DOHH2 (cell line): ENCODE measurements around the gene SRGAP1.

Experiments
- H3F3A ChIP-seq: fragments of 200-600 bp; sonication (generic), shearing (Covaris generic); 2 replicates; pipeline ENCODE4 v1.6.0; 2016; ENCODE audit warnings: antibody characterized with exemption, mild to moderate bottlenecking; ENCODE audit not compliant: control insufficient read depth, insufficient read depth
- H3K27ac ChIP-seq: fragments of 200-600 bp; sonication (generic); 2 replicates; pipeline ENCODE4 v1.5.1; 2014; ENCODE audit warnings: low read depth, mild to moderate bottlenecking, low read length, moderate library complexity
- H3K27me3 ChIP-seq: fragments of 200-600 bp; sonication (generic); 2 replicates; pipeline ENCODE4 v1.6.1; 2014; ENCODE audit warnings: mild to moderate bottlenecking, low read length, mixed read lengths; ENCODE audit not compliant: control insufficient read depth
- H3K36me3 ChIP-seq: fragments of 200-600 bp; sonication (generic); 2 replicates; pipeline ENCODE4 v1.6.1; 2014; ENCODE audit warnings: mild to moderate bottlenecking, low read length, moderate library complexity, mixed read lengths; ENCODE audit not compliant: control insufficient read depth
- H3K4me1 ChIP-seq: fragments of 200-600 bp; sonication (generic); 2 replicates; pipeline ENCODE4 v1.6.1; 2014; ENCODE audit warnings: mild to moderate bottlenecking, low read length, mixed read lengths; ENCODE audit not compliant: control insufficient read depth
- H3K4me2 ChIP-seq: fragments of 200-600 bp; sonication (generic); 2 replicates; pipeline ENCODE4 v1.6.0; 2014; ENCODE audit warnings: mild to moderate bottlenecking, low read length, moderate library complexity
- H3K4me3 ChIP-seq: fragments of 200-600 bp; sonication (generic); 2 replicates; pipeline ENCODE4 v1.5.1; 2014; ENCODE audit warnings: mild to moderate bottlenecking, low read length, mixed read lengths
- H3K79me2 ChIP-seq: fragments of 200-600 bp; sonication (generic); 2 replicates; pipeline ENCODE4 v1.6.1; 2014; ENCODE audit warnings: mild to moderate bottlenecking, low read length, mixed read lengths; ENCODE audit not compliant: control insufficient read depth
- H3K9me2 ChIP-seq: fragments of 200-600 bp; sonication (generic); replicated peaks from 2 replicates; pipeline ENCODE4 v1.6.1; 2014; ENCODE audit warnings: mild to moderate bottlenecking, low read length, mixed read lengths; ENCODE audit not compliant: control insufficient read depth
- H3K9me3 ChIP-seq: fragments of 200-600 bp; sonication (generic); 2 replicates; pipeline ENCODE4 v1.6.1; 2014; ENCODE audit warnings: antibody characterized with exemption, low read length, mixed read lengths; ENCODE audit not compliant: control insufficient read depth, insufficient read depth
- H4K20me1 ChIP-seq: fragments of 200-600 bp; sonication (generic); 2 replicates; pipeline ENCODE4 v1.6.0; 2014; ENCODE audit warnings: low read depth, mild to moderate bottlenecking, antibody characterized with exemption, low read length, moderate library complexity; ENCODE audit not compliant: control insufficient read depth, insufficient read depth
- EZH2phosphoT487 ChIP-seq: fragments of 200-600 bp; sonication (generic); IDR thresholded peaks from 2 replicates; pipeline ENCODE4 v1.6.1; 2017; ENCODE audit warnings: borderline replicate concordance, mild to moderate bottlenecking, antibody characterized with exemption, low read length, moderate library complexity, mixed read lengths
- TF ChIP-seq, protein P1 (sequence below): fragments of 200-600 bp; sonication (generic); IDR thresholded peaks from one replicate; pipeline ENCODE4 v1.5.1; 2014; ENCODE audit warnings: antibody characterized with exemption, mild to moderate bottlenecking, low read depth, low read length; ENCODE audit not compliant: poor library complexity, severe bottlenecking

Gene SRGAP1

DNA sequence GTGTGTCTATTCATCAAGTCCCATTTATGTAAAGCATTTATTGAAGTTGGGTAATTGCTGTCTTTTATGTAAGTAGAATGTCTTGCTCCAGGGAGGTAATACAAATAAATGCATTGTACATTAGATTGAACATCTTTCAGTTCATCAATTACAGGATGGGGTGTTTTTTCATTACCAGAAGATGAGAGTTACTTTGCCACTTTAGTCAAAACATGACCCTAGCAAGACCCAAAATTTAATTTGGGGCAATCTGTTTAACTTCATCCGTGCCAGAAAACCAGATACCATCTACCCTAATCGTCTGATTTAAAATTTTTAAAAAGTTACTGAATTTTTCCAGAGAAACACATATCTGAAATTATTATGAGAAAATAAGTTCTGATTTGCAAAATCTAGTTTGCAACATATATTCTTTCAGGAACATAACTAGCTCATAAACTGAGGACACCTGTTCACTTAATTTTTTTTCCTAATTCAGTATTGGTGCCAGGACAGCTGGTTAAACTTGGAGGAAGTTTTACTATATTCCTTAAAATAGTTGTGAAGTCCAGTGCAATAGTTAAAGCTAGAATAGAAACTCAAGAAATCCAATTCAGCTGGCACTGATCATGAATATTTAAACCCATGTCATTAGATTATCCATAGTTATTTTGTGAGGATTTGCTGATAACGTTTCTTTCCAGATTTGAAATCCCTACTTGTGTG lies 114.5 kb downstream of the SRGAP1 start:
- Histone ChIP-seq H4K20me1 (no peaks in the 10 kb centered on the region), H3K4me1 (peaks cover 3% of the 10 kb centered on the region), H3K27me3 (no peaks in the 10 kb centered on the region), H3K9me2 (no peaks in the 10 kb centered on the region), H3K4me3 (no peak overlapping the region), H3F3A (no peaks in the 10 kb centered on the region), H3K9me3 (no peaks in the 10 kb centered on the region), H3K4me2 (no peak overlapping the region), H3K27ac (no peak overlapping the region), H3K79me2 (no peaks in the 10 kb centered on the region), H3K36me3 (no peaks in the 10 kb centered on the region)
- no peak for TF ChIP-seq EZH2phosphoT487
- TF ChIP-seq, protein P1, sequence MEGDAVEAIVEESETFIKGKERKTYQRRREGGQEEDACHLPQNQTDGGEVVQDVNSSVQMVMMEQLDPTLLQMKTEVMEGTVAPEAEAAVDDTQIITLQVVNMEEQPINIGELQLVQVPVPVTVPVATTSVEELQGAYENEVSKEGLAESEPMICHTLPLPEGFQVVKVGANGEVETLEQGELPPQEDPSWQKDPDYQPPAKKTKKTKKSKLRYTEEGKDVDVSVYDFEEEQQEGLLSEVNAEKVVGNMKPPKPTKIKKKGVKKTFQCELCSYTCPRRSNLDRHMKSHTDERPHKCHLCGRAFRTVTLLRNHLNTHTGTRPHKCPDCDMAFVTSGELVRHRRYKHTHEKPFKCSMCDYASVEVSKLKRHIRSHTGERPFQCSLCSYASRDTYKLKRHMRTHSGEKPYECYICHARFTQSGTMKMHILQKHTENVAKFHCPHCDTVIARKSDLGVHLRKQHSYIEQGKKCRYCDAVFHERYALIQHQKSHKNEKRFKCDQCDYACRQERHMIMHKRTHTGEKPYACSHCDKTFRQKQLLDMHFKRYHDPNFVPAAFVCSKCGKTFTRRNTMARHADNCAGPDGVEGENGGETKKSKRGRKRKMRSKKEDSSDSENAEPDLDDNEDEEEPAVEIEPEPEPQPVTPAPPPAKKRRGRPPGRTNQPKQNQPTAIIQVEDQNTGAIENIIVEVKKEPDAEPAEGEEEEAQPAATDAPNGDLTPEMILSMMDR: no peak

DNA sequence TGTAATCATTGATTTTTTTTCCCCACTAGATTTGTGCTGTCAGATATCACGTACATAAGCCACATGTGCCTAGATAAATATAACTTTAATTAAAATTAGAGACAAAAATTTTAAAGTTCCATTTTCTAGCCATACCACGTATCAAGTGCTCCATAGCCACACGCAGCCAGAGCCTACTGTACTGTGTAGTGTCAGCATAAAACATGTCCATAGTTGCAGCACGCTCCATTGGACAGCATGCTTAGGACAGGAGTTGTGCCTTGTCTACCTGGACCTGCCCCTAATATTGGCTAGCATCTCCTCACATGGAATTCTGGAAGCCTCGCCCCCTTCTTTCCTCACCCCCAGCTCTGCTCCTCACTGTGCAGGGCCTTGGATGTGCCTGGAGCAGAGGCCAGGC lies 116.5 kb downstream of the SRGAP1 start:
- H3K79me2 ChIP-seq: no peaks in the 10 kb centered on the region
- no peak overlapping the region for H3K4me2 ChIP-seq
- TF ChIP-seq, protein P1: no peak
- TF ChIP-seq EZH2phosphoT487: no peak
- no peaks in the 10 kb centered on the region for H3F3A ChIP-seq
- H4K20me1 ChIP-seq: no peaks in the 10 kb centered on the region
- no peaks in the 10 kb centered on the region for H3K9me2 ChIP-seq
- H3K36me3 ChIP-seq: no peaks in the 10 kb centered on the region
- H3K9me3 ChIP-seq: no peaks in the 10 kb centered on the region
- H3K27me3 ChIP-seq: no peaks in the 10 kb centered on the region
- no peaks in the 10 kb centered on the region; the same call in 1 of the 2 replicates for H3K4me1 ChIP-seq
- no peak overlapping the region for H3K27ac ChIP-seq
- H3K4me3 ChIP-seq: no peak overlapping the region

DNA sequence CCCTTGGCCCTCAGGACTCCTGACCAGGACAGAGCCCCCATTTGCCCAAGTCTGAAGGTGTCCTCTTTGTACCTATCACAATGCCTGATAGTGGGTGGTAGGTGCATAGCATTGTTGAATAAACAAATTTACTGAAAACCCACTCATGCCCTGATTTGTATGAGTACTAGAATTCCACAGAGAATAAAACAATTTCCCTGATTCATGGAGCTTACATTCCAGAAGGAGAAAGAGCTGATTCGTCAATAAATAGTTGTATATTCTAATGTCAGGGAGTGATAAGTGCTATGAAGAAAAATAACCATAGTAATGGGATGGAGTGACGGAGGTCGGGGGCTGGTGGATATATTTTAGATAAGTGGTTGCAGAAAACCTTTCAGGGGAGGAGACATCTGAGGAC lies 117.0 kb downstream of the SRGAP1 start:
- TF ChIP-seq, protein P1: no peak
- no peak for TF ChIP-seq EZH2phosphoT487
- no peak overlapping the region for H3K4me3 ChIP-seq
- no peaks in the 10 kb centered on the region for H3K36me3 ChIP-seq
- no peaks in the 10 kb centered on the region for H3K79me2 ChIP-seq
- H3K4me2 ChIP-seq: no peak overlapping the region
- no peaks in the 10 kb centered on the region for H3K9me2 ChIP-seq
- no peaks in the 10 kb centered on the region for H4K20me1 ChIP-seq
- no peaks in the 10 kb centered on the region for H3K4me1 ChIP-seq
- H3F3A ChIP-seq: no peaks in the 10 kb centered on the region
- H3K9me3 ChIP-seq: no peaks in the 10 kb centered on the region
- H3K27ac ChIP-seq: no peak overlapping the region
- H3K27me3 ChIP-seq: no peaks in the 10 kb centered on the region
